PC-3 (cell line): ENCODE measurements around the gene CHAT. TPM values are rescaled to one million over a fixed set of nuclear protein-coding genes. Genes with fewer than 3 reads are reported as not detected.

ENCODE experiments used
- ATAC-seq: fragments of 200-7000 bp; cut with Tn5 transposase; 2 replicates; pipeline ENCODE4 v1.9.1; 2020; ENCODE audit warnings: mild to moderate bottlenecking, moderate library complexity
- BruUV-seq: library from RNA; stranded (reverse); fragments of 400-500 nt; replicated peaks from 2 replicates; lab custom pipeline; 2021; lab: Mats Ljungman, UMichigan
- CTCF ChIA-PET: fragments of 300-600 bp; sonication (Branson Sonifier 250); formaldehyde crosslinking; loops from one replicate; lab custom pipeline; 2022; ENCODE audit warnings: antibody characterized with exemption; lab: Charles Lee
- POLR2A ChIA-PET: fragments of 300-600 bp; sonication (Branson Sonifier 250); formaldehyde crosslinking; loops from one replicate; lab custom pipeline; 2022; ENCODE audit warnings: antibody characterized with exemption; ENCODE audit not compliant: unreplicated experiment; lab: Charles Lee
- DNase-seq: peaks from one replicate; pipeline ENCODE4 v3.0.0-alpha.2; 2015
- H2AFZ ChIP-seq: fragments of 300-600 bp; sonication (generic); 2 replicates; pipeline ENCODE4 v1.6.0; 2016; ENCODE audit warnings: antibody characterized with exemption, low read length
- H3F3A ChIP-seq: fragments of 300-600 bp; sonication (generic); one replicate; pipeline ENCODE4 v1.6.0; 2017; ENCODE audit warnings: antibody characterized with exemption, low read length, control low read depth, mild to moderate bottlenecking; ENCODE audit not compliant: unreplicated experiment
- H3K27ac ChIP-seq: fragments of 300-600 bp; sonication (generic); 2 replicates; pipeline ENCODE4 v1.5.1; 2016; ENCODE audit warnings: mild to moderate bottlenecking, low read length
- H3K27me3 ChIP-seq: fragments of 300-600 bp; sonication (generic); 2 replicates; pipeline ENCODE4 v1.6.1; 2016; ENCODE audit warnings: low read length, mixed read lengths
- H3K36me3 ChIP-seq: fragments of 300-600 bp; sonication (generic); 2 replicates; pipeline ENCODE4 v1.6.1; 2016; ENCODE audit warnings: low read depth, mixed run types, low read length, mixed read lengths
- H3K4me1 ChIP-seq: fragments of 300-600 bp; sonication (generic); 2 replicates; pipeline ENCODE4 v1.5.1; 2016; ENCODE audit warnings: low read length; ENCODE audit not compliant: insufficient read depth
- H3K4me2 ChIP-seq: fragments of 300-600 bp; sonication (generic); 2 replicates; pipeline ENCODE4 v1.6.0; 2016; ENCODE audit warnings: low read length
- H3K4me3 ChIP-seq: fragments of 300-600 bp; sonication (generic); 2 replicates; pipeline ENCODE4 v1.5.1; 2016; ENCODE audit warnings: mild to moderate bottlenecking, low read length, mixed read lengths
- H3K79me2 ChIP-seq: fragments of 300-600 bp; sonication (generic); 2 replicates; pipeline ENCODE4 v1.6.1; 2017; ENCODE audit warnings: low read length, mixed read lengths
- H3K9ac ChIP-seq: fragments of 300-600 bp; sonication (generic); 2 replicates; pipeline ENCODE4 v1.6.0; 2016; ENCODE audit warnings: mild to moderate bottlenecking, low read length
- H3K9me2 ChIP-seq: fragments of 300-600 bp; sonication (generic); replicated peaks from 2 replicates; pipeline ENCODE4 v1.6.1; 2016; ENCODE audit warnings: mixed run types, low read length, mixed read lengths
- H3K9me3 ChIP-seq: fragments of 300-600 bp; sonication (generic); 2 replicates; pipeline ENCODE4 v1.6.1; 2016; ENCODE audit warnings: low read length, mixed read lengths
- H4K20me1 ChIP-seq: fragments of 300-600 bp; sonication (generic); 2 replicates; pipeline ENCODE4 v1.6.1; 2016; ENCODE audit warnings: low read length, mixed read lengths
- CTCF ChIP-seq: fragments of 300-600 bp; sonication (generic); conservative IDR thresholded peaks from 2 replicates; pipeline ENCODE4 v1.5.1; 2017; ENCODE audit warnings: antibody characterized with exemption, low read depth, mild to moderate bottlenecking, low read length
- EZH2 ChIP-seq: fragments of 300-600 bp; sonication (generic); IDR thresholded peaks from one replicate; pipeline ENCODE4 v1.6.1; 2017; ENCODE audit warnings: antibody characterized with exemption, mild to moderate bottlenecking, low read length; ENCODE audit not compliant: unreplicated experiment
- EZH2phosphoT487 ChIP-seq: fragments of 300-600 bp; sonication (generic); IDR thresholded peaks from 2 replicates; pipeline ENCODE4 v1.6.1; 2018; ENCODE audit warnings: mild to moderate bottlenecking, antibody characterized with exemption, low read length, borderline replicate concordance
- intact Hi-C: fragments of 100-400 bp; cut with micrococcal nuclease; formaldehyde crosslinking; loops from 2 replicates; pipeline ENCODE4 v1.9.0; 2023
- total RNA-seq: library from RNA; depleted of rRNA; stranded (reverse); fragments of >200 nt; gene quantifications from 2 replicates; pipeline ENCODE4 v1.2.3, GENCODE V29; 2014

The CHAT gene
- total RNA-seq, 1 experiment from 2014 or later = not detected

- POLR2A ChIA-PET = no interaction called here
These were observed 3.2 kb upstream of the CHAT start for GRCh38 chr10:49610458-49611165.

GRCh38 chr10:49611166-49611815 is 2.5 kb upstream of the CHAT start:
- H3K4me2 ChIP-seq = no peak overlapping the region
- TF ChIP-seq CTCF (no peak), EZH2phosphoT487 (no peak), EZH2 (no peak)
- no peak overlapping the region for H3K9ac ChIP-seq
- H3K27ac ChIP-seq = no peak overlapping the region
- H3K9me3 ChIP-seq = no peaks in the 10 kb centered on the region
- no peak for ATAC-seq
- H3K36me3 ChIP-seq = no peaks in the 10 kb centered on the region
- ChIA-PET POLR2A (no interaction called here), CTCF (no interaction called here)
- H3K4me1 ChIP-seq = no peaks in the 10 kb centered on the region
- H3K79me2 ChIP-seq = no peaks in the 10 kb centered on the region
- no peaks in the 10 kb centered on the region for H3K9me2 ChIP-seq
- intact Hi-C loops = no loop called here
- BruUV-seq = no TSS peak
- no peak overlapping the region for H3K4me3 ChIP-seq
- no peak overlapping the region for H2AFZ ChIP-seq
- DNase-seq = no peak
- H3F3A ChIP-seq = no peaks in the 10 kb centered on the region
- peaks cover 88% of the 10 kb centered on the region for H3K27me3 ChIP-seq
- 0 out of 2 replicates have a peak, but pooled peaks cover 8% of the 10 kb centered on the region for H4K20me1 ChIP-seq

More at GRCh38 chr10:49610458-49611165, 3.2 kb upstream of the CHAT start:
- Histone ChIP-seq H3K9ac (no peak overlapping the region), H2AFZ (no peak overlapping the region), H3K79me2 (no peaks in the 10 kb centered on the region), H3K4me2 (no peak overlapping the region), H3K4me1 (no peaks in the 10 kb centered on the region), H3K9me3 (no peaks in the 10 kb centered on the region), H3K4me3 (no peak overlapping the region), H3F3A (no peaks in the 10 kb centered on the region), H3K27ac (no peak overlapping the region), H3K9me2 (no peaks in the 10 kb centered on the region), H3K36me3 (no peaks in the 10 kb centered on the region), H3K27me3 (peaks cover 82% of the 10 kb centered on the region), H4K20me1 (0 out of 2 replicates have a peak, but pooled peaks cover 8% of the 10 kb centered on the region)
- 0 out of 2 replicates have a peak, but pooled peaks have one; percentile 3 for ATAC-seq
- no TSS peak for BruUV-seq
- DNase-seq = no peak
- intact Hi-C loops = no loop called here
- CTCF ChIA-PET = no interaction called here
- TF ChIP-seq EZH2 (peak; percentile 81), EZH2phosphoT487 (no peak)

GRCh38 chr10:49611816-49612512 is 1.9 kb upstream of the CHAT start:
- no peaks in the 10 kb centered on the region for H3K79me2 ChIP-seq
- H3K9me2 ChIP-seq = no peaks in the 10 kb centered on the region
- no peaks in the 10 kb centered on the region for H3F3A ChIP-seq
- ATAC-seq (no peak), DNase-seq (no peak)
- ChIA-PET CTCF (no interaction called here), POLR2A (no interaction called here)
- 0 out of 2 replicates have a peak, but pooled peaks cover 8% of the 10 kb centered on the region for H4K20me1 ChIP-seq
- H3K27me3 ChIP-seq = peaks cover 95% of the 10 kb centered on the region
- H3K4me2 ChIP-seq = no peak overlapping the region
- H3K27ac ChIP-seq = no peak overlapping the region
- TF ChIP-seq EZH2phosphoT487 (no peak), EZH2 (no peak), CTCF (no peak)
- no peaks in the 10 kb centered on the region for H3K36me3 ChIP-seq
- no peak overlapping the region for H2AFZ ChIP-seq
- H3K4me1 ChIP-seq = no peaks in the 10 kb centered on the region
- no TSS peak for BruUV-seq
- no peak overlapping the region for H3K9ac ChIP-seq
- H3K9me3 ChIP-seq = no peaks in the 10 kb centered on the region
- intact Hi-C loops = no loop called here
- H3K4me3 ChIP-seq = no peak overlapping the region
